ENCODE results near the gene SLC29A3.
"Not testable (repeated sequence)": the region's sequence is repeated elsewhere in the genome, so short reads cannot be mapped to it uniquely, and the experiment has no call there.

Gene SLC29A3

GRCh38 chr10:71348850-71349249, 29.8 kb downstream of the SLC29A3 start:
- no peak for DNase-seq

GRCh38 chr10:71349406-71349805, 30.3 kb downstream of the SLC29A3 start:
- no peak for DNase-seq

GRCh38 chr10:71351087-71351486, 32.0 kb downstream of the SLC29A3 start:
- DNase-seq = no peak

- DNase-seq = no peak
Observed at GRCh38 chr10:71351628-71352319, 32.7 kb downstream of the SLC29A3 start.

GRCh38 chr10:71353639-71354038, 34.6 kb downstream of the SLC29A3 start:
- DNase-seq = no peak

- no peak for DNase-seq
Observed at GRCh38 chr10:71354776-71355175, 35.7 kb downstream of the SLC29A3 start.

GRCh38 chr10:71355886-71356285, 36.8 kb downstream of the SLC29A3 start:
- no peak for DNase-seq

GRCh38 chr10:71357792-71358265, 38.8 kb downstream of the SLC29A3 start:
- DNase-seq = no peak

- DNase-seq = no peak
Observed at GRCh38 chr10:71358277-71358676, 39.2 kb downstream of the SLC29A3 start.

- not testable (repeated sequence) for DNase-seq
Observed at GRCh38 chr10:71358906-71359305, 39.8 kb downstream of the SLC29A3 start.

- no peak for DNase-seq
Observed at GRCh38 chr10:71359364-71360046, 40.4 kb downstream of the SLC29A3 start.

GRCh38 chr10:71360735-71361134, 41.7 kb downstream of the SLC29A3 start:
- no peak for DNase-seq

GRCh38 chr10:71361581-71361980, 42.5 kb downstream of the SLC29A3 start:
- no peak for DNase-seq

- no peak for DNase-seq
Observed at GRCh38 chr10:71362141-71362540, 43.1 kb downstream of the SLC29A3 start.

GRCh38 chr10:71363936-71364335, 44.9 kb downstream of the SLC29A3 start:
- DNase-seq = no peak

- DNase-seq = no peak
Observed at GRCh38 chr10:71365366-71365765, 46.3 kb downstream of the SLC29A3 start.

GRCh38 chr10:71366690-71367089, 47.6 kb downstream of the SLC29A3 start:
- DNase-seq = no peak

GRCh38 chr10:71367271-71367670, 48.2 kb downstream of the SLC29A3 start:
- DNase-seq = peak; percentile 25

- no peak for DNase-seq
Observed at GRCh38 chr10:71368176-71368575, 49.1 kb downstream of the SLC29A3 start.

- DNase-seq = no peak
Observed at GRCh38 chr10:71368643-71369042, 49.6 kb downstream of the SLC29A3 start.

- DNase-seq = no peak
Observed at GRCh38 chr10:71369602-71370001, 50.5 kb downstream of the SLC29A3 start.

- DNase-seq = no peak
Observed at GRCh38 chr10:71370031-71370430, 51.0 kb downstream of the SLC29A3 start.

GRCh38 chr10:71371750-71372166, 52.7 kb downstream of the SLC29A3 start:
- peak; percentile 40 for DNase-seq

GRCh38 chr10:71372882-71373495, 53.9 kb downstream of the SLC29A3 start:
- DNase-seq = no peak

All from GDM1 (cell line).